ENCODE results near the gene CACNA1C.

CACNA1C gene

GRCh38 chr12:2619136-2619535 lies 566.3 kb downstream of the CACNA1C start:
- no peak overlapping the region for H3K4me3 ChIP-seq (ENCODE audit: low read depth, low read length)
- DNase-seq (ENCODE audit: low read depth), result no peak
- TF ChIP-seq CTCF (conservative IDR thresholded peaks at IDR 0.05; ENCODE audit: low read depth, low read length), result no peak

GRCh38 chr12:2622460-2622859 lies 569.7 kb downstream of the CACNA1C start:
- no peak for DNase-seq (ENCODE audit: low read depth)
- no peak for TF ChIP-seq CTCF (conservative IDR thresholded peaks at IDR 0.05; ENCODE audit: low read depth, low read length)

GRCh38 chr12:2623472-2623871 lies 570.7 kb downstream of the CACNA1C start:
- no peak for DNase-seq (ENCODE audit: low read depth)
- no peak overlapping the region for H3K4me3 ChIP-seq (ENCODE audit: low read depth, low read length)
- no peak for TF ChIP-seq CTCF (conservative IDR thresholded peaks at IDR 0.05; ENCODE audit: low read depth, low read length)

More at GRCh38 chr12:2622460-2622859, 569.7 kb downstream of the CACNA1C start:
- H3K4me3 ChIP-seq (ENCODE audit: low read depth, low read length), result no peak overlapping the region

- peak; percentile 39 for TF ChIP-seq CTCF (conservative IDR thresholded peaks at IDR 0.05; ENCODE audit: low read depth, low read length)
- no peak for DNase-seq (ENCODE audit: low read depth)
- H3K4me3 ChIP-seq (ENCODE audit: low read depth, low read length), result no peak overlapping the region
Measured at GRCh38 chr12:2624543-2625288, 571.9 kb downstream of the CACNA1C start.

GRCh38 chr12:2625289-2625612 lies 572.5 kb downstream of the CACNA1C start:
- no peak for DNase-seq (ENCODE audit: low read depth)
- H3K4me3 ChIP-seq (ENCODE audit: low read depth, low read length), result no peak overlapping the region
- no peak for TF ChIP-seq CTCF (conservative IDR thresholded peaks at IDR 0.05; ENCODE audit: low read depth, low read length)

- no peak for TF ChIP-seq CTCF (conservative IDR thresholded peaks at IDR 0.05; ENCODE audit: low read depth, low read length)
- no peak overlapping the region for H3K4me3 ChIP-seq (ENCODE audit: low read depth, low read length)
- DNase-seq (ENCODE audit: low read depth), result no peak
Measured at GRCh38 chr12:2627076-2627834, 574.5 kb downstream of the CACNA1C start.

GRCh38 chr12:2627835-2628191 lies 575.0 kb downstream of the CACNA1C start:
- DNase-seq (ENCODE audit: low read depth), result no peak
- H3K4me3 ChIP-seq (ENCODE audit: low read depth, low read length), result no peak overlapping the region
- no peak for TF ChIP-seq CTCF (conservative IDR thresholded peaks at IDR 0.05; ENCODE audit: low read depth, low read length)

Data from choroid plexus epithelial cell (primary cell).